ENCODE results near the gene EI24. TPM values are rescaled to one million over a fixed set of nuclear protein-coding genes. Genes with fewer than 3 reads are reported as not detected.

EI24 gene
- total RNA-seq, 2 experiments from 2014 or later: 39.0 to 39.2 TPM

- no peak overlapping the region for H3K4me3 Mint-ChIP-seq
- H3K9me3 Mint-ChIP-seq: no peaks in the 10 kb centered on the region
- peaks cover 13% of the 10 kb centered on the region for H3K36me3 Mint-ChIP-seq
- no peak overlapping the region for H3K27ac Mint-ChIP-seq
- DNase-seq: no peak
- no peak for ATAC-seq (ENCODE audit: low read depth)
- POLR2A ChIA-PET: no interaction called here
- peaks cover 11% of the 10 kb centered on the region for H3K4me1 Mint-ChIP-seq
- H3K27me3 Mint-ChIP-seq: no peaks in the 10 kb centered on the region
Observed at GRCh38 chr11:125588505-125588904, 19.2 kb downstream of the EI24 start.

DNA sequence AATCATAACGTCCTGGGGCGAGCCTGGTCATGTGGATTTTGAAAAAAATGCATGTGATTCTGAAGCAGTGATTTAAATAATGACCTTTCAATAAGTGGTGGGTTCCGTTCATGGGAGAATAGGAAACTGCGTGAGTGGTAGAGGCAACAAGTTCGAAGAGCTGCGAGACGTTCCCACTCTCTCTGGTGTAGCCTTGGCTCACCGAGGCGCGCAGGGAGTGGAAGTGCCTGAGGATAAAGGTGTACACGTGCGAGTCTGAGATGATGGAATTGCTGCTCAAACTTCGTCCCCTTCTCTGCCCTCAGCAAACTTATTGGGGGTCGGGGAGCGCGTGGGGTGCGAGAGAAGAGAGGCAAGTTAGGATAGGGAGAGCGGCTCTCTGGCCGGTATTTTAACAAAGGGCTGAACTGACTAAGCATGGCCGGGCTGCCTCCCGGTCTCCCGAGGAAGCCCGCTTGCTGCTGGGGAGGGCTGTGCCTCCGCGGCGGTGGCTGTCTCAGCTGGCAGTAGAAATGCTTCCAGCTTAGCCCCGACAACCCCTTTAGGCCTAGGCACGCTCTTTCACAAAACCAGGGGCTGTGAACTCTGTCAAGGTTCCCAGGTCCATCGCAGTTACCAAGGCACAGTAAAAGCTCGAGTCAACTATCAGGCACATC lies 22.5 kb downstream of the EI24 start:
- peak; percentile 66 for DNase-seq
- peak; percentile 17 for ATAC-seq (ENCODE audit: low read depth)
- Mint-ChIP-seq H3K27me3 (no peaks in the 10 kb centered on the region), H3K4me3 (peak overlapping the region; percentile 100), H3K36me3 (peaks cover 10% of the 10 kb centered on the region), H3K9me3 (no peaks in the 10 kb centered on the region), H3K4me1 (peaks cover 34% of the 10 kb centered on the region), H3K27ac (peak overlapping the region; percentile 94)
- POLR2A ChIA-PET: interaction anchor here (0.7 to 3.9 kb wide), 7 partner anchors 8 to 295 kb away, joined by 3 to 44 read pairs (median 5); partner anchors contain the start of genes CHEK1, EI24 and HYLS1

GRCh38 chr11:125592305-125593113 lies 23.2 kb downstream of the EI24 start, which contains the start of gene STT3A:
TSS of gene STT3A (plus strand) at chr11:125592852. CDS start at chr11:125595916, 3,064 bp downstream.
- Mint-ChIP-seq H3K27me3 (no peaks in the 10 kb centered on the region), H3K9me3 (no peaks in the 10 kb centered on the region), H3K27ac (peak within 1 kb of the TSS; percentile 94), H3K36me3 (peaks cover 12% of the 10 kb centered on the region), H3K4me3 (peak within 1 kb of the TSS; percentile 100), H3K4me1 (peaks cover 36% of the 10 kb centered on the region)
- DNase-seq (peak; percentile 93), ATAC-seq (ENCODE audit: low read depth) (peak; percentile 98)
- POLR2A ChIA-PET: interaction anchor here (0.7 to 3.9 kb wide), 7 partner anchors 9 to 294 kb away, joined by 3 to 44 read pairs (median 5); partner anchors contain the start of genes CHEK1, EI24 and HYLS1

GRCh38 chr11:125593114-125593820 lies 24.0 kb downstream of the EI24 start:
- ATAC-seq (ENCODE audit: low read depth) (no peak), DNase-seq (no peak)
- POLR2A ChIA-PET: interaction anchor here (1.4 to 3.9 kb wide), 4 partner anchors 23 to 294 kb away, joined by 3 to 44 read pairs (median 20); partner anchors contain the start of genes CHEK1, EI24 and HYLS1
- H3K9me3 Mint-ChIP-seq: no peaks in the 10 kb centered on the region
- peak overlapping the region; percentile 94 for H3K27ac Mint-ChIP-seq
- peaks cover 12% of the 10 kb centered on the region for H3K36me3 Mint-ChIP-seq
- no peaks in the 10 kb centered on the region for H3K27me3 Mint-ChIP-seq
- H3K4me1 Mint-ChIP-seq: peaks cover 36% of the 10 kb centered on the region
- H3K4me3 Mint-ChIP-seq: peak overlapping the region; percentile 100

- H3K9me3 Mint-ChIP-seq: no peaks in the 10 kb centered on the region
- POLR2A ChIA-PET: interaction anchor here (1.2 kb wide), 1 partner anchor 25 kb away, joined by 4 read pairs; no protein-coding TSS in a partner anchor
- DNase-seq (no peak), ATAC-seq (ENCODE audit: low read depth) (no peak)
- no peaks in the 10 kb centered on the region for H3K27me3 Mint-ChIP-seq
- peaks cover 37% of the 10 kb centered on the region for H3K4me1 Mint-ChIP-seq
- no peak overlapping the region for H3K27ac Mint-ChIP-seq
- H3K4me3 Mint-ChIP-seq: peak overlapping the region; percentile 44
- peaks cover 18% of the 10 kb centered on the region for H3K36me3 Mint-ChIP-seq
Observed at GRCh38 chr11:125594958-125595357, 25.7 kb downstream of the EI24 start.

- peaks cover 24% of the 10 kb centered on the region for H3K36me3 Mint-ChIP-seq
- no peaks in the 10 kb centered on the region for H3K27me3 Mint-ChIP-seq
- DNase-seq (no peak), ATAC-seq (ENCODE audit: low read depth) (no peak)
- H3K27ac Mint-ChIP-seq: no peak overlapping the region
- peaks cover 9% of the 10 kb centered on the region for H3K4me1 Mint-ChIP-seq
- no peaks in the 10 kb centered on the region for H3K9me3 Mint-ChIP-seq
- H3K4me3 Mint-ChIP-seq: no peak overlapping the region
- POLR2A ChIA-PET: interaction anchor here (1.6 kb wide), 1 partner anchor 24 kb away, joined by 5 read pairs; the partner anchor contains the start of gene CHEK1
Observed at GRCh38 chr11:125600663-125601062, 31.4 kb downstream of the EI24 start.

DNA sequence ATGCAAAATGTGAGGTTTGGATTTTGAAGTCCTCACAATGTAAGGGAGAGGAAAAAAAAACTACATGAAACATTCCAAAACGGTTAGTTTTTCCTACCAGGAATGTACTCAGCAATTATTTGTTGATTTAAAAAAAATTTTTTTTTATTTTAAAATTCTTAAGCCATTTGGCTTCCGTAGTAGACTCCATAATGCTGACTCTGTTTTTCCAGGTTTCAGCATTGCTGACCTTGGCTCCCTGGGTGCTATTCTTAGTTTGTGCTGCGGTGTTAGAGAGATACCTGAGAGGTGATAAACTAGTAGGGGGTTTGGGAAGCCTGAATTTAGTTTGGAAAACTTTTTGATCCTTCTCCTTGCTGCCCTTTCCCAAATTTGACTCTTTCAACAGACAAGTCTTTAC lies 33.9 kb downstream of the EI24 start:
- no peaks in the 10 kb centered on the region for H3K27me3 Mint-ChIP-seq
- ATAC-seq (ENCODE audit: low read depth): no peak
- no peak overlapping the region for H3K27ac Mint-ChIP-seq
- H3K36me3 Mint-ChIP-seq: peaks cover 24% of the 10 kb centered on the region
- POLR2A ChIA-PET: no interaction called here
- H3K4me3 Mint-ChIP-seq: no peak overlapping the region
- H3K9me3 Mint-ChIP-seq: no peaks in the 10 kb centered on the region
- peaks cover 1% of the 10 kb centered on the region for H3K4me1 Mint-ChIP-seq
- DNase-seq: no peak

GRCh38 chr11:125605417-125605816 lies 36.1 kb downstream of the EI24 start:
- H3K4me3 Mint-ChIP-seq: no peak overlapping the region
- H3K27ac Mint-ChIP-seq: no peak overlapping the region
- DNase-seq (no peak), ATAC-seq (ENCODE audit: low read depth) (no peak)
- no peaks in the 10 kb centered on the region for H3K4me1 Mint-ChIP-seq
- H3K36me3 Mint-ChIP-seq: peaks cover 29% of the 10 kb centered on the region
- POLR2A ChIA-PET: no interaction called here
- no peaks in the 10 kb centered on the region for H3K27me3 Mint-ChIP-seq
- no peaks in the 10 kb centered on the region for H3K9me3 Mint-ChIP-seq

DNA sequence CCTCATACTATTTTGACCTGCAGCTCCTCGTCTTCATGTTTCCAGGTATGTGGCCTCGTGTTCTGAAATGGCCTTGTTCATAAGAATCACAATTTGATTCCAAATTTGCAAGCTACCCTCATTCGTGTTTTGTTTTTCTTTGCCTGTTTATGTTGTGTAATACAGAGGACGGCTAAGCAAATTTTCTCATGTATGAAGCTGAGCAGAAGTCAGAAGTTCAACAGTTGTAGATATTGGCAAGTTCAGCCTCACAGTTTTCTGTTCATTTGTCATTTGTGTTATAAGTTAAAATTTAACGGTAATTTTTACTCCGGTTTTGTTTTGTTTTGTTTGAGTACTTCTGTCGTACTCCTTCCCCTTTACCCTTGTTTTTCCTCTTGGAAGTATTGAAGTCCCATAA lies 40.3 kb downstream of the EI24 start:
- H3K36me3 Mint-ChIP-seq: peaks cover 43% of the 10 kb centered on the region
- H3K27ac Mint-ChIP-seq: no peak overlapping the region
- H3K9me3 Mint-ChIP-seq: no peaks in the 10 kb centered on the region
- no peak overlapping the region for H3K4me3 Mint-ChIP-seq
- no peaks in the 10 kb centered on the region for H3K27me3 Mint-ChIP-seq
- no peaks in the 10 kb centered on the region for H3K4me1 Mint-ChIP-seq
- no peak for ATAC-seq (ENCODE audit: low read depth)
- POLR2A ChIA-PET: no interaction called here
- DNase-seq: no peak

DNA sequence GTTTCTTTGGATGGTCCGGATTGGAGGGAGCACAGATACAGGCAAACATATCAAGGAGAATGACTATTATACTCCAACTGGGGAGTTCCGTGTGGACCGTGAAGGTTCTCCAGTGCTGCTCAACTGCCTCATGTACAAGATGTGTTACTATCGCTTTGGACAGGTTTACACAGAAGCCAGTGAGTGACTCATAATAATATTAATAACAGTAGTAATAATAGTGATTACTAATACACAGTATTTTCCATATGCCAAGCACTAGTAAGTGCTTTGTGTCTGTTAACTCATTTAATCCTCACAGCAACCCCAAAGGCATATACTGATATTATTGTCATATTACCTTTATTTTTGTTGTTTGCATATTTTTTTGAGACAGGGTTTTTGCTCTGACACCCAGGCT lies 49.1 kb downstream of the EI24 start:
- no peaks in the 10 kb centered on the region for H3K4me1 Mint-ChIP-seq
- no peak for DNase-seq
- no peaks in the 10 kb centered on the region for H3K27me3 Mint-ChIP-seq
- H3K27ac Mint-ChIP-seq: no peak overlapping the region
- POLR2A ChIA-PET: no interaction called here
- no peaks in the 10 kb centered on the region for H3K9me3 Mint-ChIP-seq
- no peak for ATAC-seq (ENCODE audit: low read depth)
- peaks cover 21% of the 10 kb centered on the region for H3K36me3 Mint-ChIP-seq
- H3K4me3 Mint-ChIP-seq: no peak overlapping the region

DNA sequence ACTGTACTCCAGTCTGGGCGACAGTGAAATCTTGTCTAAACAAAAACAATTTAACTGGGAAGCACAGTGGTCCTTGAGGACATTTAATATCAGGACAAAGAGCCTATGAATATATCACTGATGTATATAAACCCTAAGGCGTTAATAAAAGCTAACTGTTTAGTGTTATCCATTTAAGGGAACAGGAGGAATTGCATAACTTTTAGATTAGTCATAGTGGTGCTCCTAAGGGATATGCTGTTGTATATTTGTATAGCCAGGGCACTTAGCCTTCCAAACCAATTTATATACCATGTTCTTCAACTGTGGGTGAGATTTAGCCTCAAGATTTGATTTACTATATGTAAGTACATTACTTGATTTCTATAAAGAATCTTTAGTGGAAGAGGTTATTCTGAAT lies 52.7 kb downstream of the EI24 start:
- POLR2A ChIA-PET: no interaction called here
- Mint-ChIP-seq H3K27me3 (no peaks in the 10 kb centered on the region), H3K4me3 (no peak overlapping the region), H3K4me1 (peaks cover 8% of the 10 kb centered on the region), H3K9me3 (no peaks in the 10 kb centered on the region), H3K27ac (no peak overlapping the region), H3K36me3 (peaks cover 12% of the 10 kb centered on the region)
- no peak for DNase-seq
- ATAC-seq (ENCODE audit: low read depth): no peak

DNA sequence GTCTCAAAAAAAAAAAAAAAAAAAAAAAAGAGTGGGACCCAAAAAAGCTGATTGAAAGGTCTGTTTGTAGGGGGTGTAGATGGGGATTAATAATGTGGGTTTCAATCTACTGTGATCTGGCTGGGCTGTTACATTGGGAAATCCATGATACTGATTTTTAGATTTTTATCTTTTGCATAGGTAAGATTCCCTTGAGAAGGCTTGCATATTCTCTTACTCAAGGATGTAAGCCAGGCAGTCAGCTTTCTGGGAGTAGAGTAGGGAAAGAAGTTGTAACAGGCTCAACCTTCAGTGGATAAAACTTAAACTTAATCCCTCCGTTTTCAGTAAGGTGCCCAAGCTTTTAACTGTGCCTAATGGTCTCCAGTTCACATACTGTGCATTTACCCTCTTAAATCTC lies 53.8 kb downstream of the EI24 start:
- Mint-ChIP-seq H3K27ac (no peak overlapping the region), H3K27me3 (no peaks in the 10 kb centered on the region), H3K9me3 (no peaks in the 10 kb centered on the region), H3K4me1 (peaks cover 14% of the 10 kb centered on the region), H3K4me3 (no peak overlapping the region), H3K36me3 (peaks cover 16% of the 10 kb centered on the region)
- DNase-seq (no peak), ATAC-seq (ENCODE audit: low read depth) (no peak)
- POLR2A ChIA-PET: interaction anchor here (0.6 to 0.9 kb wide), 2 partner anchors 31 to 678 kb away, joined by 3 read pairs; no protein-coding TSS in a partner anchor

DNA sequence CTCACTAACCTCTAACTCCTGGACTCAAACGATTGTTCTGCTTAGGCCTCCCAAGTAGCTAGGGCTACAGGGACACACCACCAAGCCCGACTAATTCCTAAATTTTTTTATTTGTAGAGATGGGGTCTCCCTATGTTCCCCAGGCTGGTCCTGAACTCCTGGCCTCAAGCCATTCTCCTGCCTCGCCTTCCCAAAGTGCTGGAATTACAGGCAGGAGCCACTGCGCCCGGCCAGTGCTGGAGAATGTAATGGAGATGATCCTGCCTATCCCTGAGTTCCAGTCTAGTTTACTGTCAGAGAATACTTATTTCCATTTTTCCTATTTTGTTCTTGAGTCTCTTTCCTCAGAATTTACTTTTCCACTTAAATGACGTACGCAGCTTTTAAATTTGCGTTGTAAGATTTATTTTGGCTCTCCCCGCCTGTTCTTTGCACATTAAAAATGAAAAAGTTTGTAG lies 55.5 kb downstream of the EI24 start, which contains the start of gene CHEK1:
Gene CHEK1, plus strand, starts transcription at position 408 of the 458 bp plus-strand sequence. CDS start 1,606 bp downstream, outside the sequence.
- POLR2A ChIA-PET: interaction anchor here (0.6 to 3.2 kb wide), 12 partner anchors 8 to 693 kb away, joined by 3 to 44 read pairs (median 3); partner anchors contain the start of genes EI24, FEZ1, HYLS1 and PUS3
- Mint-ChIP-seq H3K36me3 (peaks cover 12% of the 10 kb centered on the region), H3K9me3 (no peaks in the 10 kb centered on the region), H3K27me3 (no peaks in the 10 kb centered on the region), H3K4me3 (peak within 1 kb of the TSS; percentile 92), H3K4me1 (peaks cover 23% of the 10 kb centered on the region), H3K27ac (peak within 1 kb of the TSS; percentile 95)
- no peak for ATAC-seq (ENCODE audit: low read depth)
- DNase-seq: no peak
